Transverse colon (tissue), 3 donors: ENCODE measurements around the gene NECAB2.

ENCODE experiments used
- POLR2A ChIP-seq: fragments of 450-650 bp; IDR thresholded peaks from one replicate; pipeline ENCODE4 v1.6.1; 2016; ENCODE audit warnings: antibody characterized with exemption, mild to moderate bottlenecking, moderate library complexity
- POLR2AphosphoS5 ChIP-seq, 3 donors: sonication (generic); formaldehyde crosslinking; IDR thresholded peaks; one replicate each; pipeline ENCODE4 v1.6.1; 2016; ENCODE audit warnings: antibody characterized with exemption in 3 of 3

DNA sequence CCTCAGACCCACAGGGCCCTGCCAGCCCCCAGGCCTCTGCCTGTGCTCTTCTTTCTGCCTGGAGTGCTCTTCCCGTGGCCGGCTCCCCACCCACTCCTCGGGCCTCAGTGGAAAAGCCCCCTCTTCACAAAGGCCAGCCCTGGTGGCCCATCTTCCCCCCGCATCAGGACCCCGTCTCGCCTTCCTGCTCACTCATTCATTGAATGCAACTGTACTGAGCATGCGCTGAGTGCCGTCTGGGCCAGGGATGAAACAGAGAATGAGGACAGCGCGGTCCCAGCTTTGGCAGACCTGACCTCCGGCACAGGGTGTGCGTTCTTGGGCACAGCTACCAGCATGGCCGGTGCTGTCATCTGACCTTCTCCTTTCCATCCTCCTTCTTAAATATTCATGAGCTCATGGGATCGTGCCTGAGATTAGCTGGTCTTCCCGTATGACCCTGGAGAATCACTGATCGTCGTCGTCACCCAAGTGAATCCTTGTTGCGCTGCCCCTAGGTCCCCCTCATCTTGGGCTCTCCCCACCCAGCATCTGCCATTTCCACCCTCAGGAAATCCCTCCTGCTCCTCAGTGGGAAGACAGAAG, 31.4 kb upstream of the NECAB2 start:
- TF ChIP-seq POLR2A (no peak), POLR2AphosphoS5 (IDR thresholded peaks at IDR 0.05) (no peak)
